Activated T-cell treated with anti-CD3 and anti-CD28 coated beads, Interleukin-2, amount 50 U/mL, for 24 hours (primary cell): Measurements from ENCODE around the gene TCF23.
A peak's percentile ranks its signal among the peaks of the same experiment; 100 is the strongest.
"Not testable (repeated sequence)": the region's sequence is repeated elsewhere in the genome, so short reads cannot be mapped to it uniquely, and the experiment has no call there.

Source experiments
- DNase-seq: peaks from one replicate; pipeline ENCODE4 v3.0.0-alpha.2; 2020
- H3K27ac Mint-ChIP-seq: 2 replicates; pipeline ENCODE4 v1.8.0; 2020; ENCODE audit warnings: mild to moderate bottlenecking, mixed read lengths
- H3K27me3 Mint-ChIP-seq: 2 replicates; pipeline ENCODE4 v1.8.0; 2020; ENCODE audit warnings: mixed read lengths
- H3K36me3 Mint-ChIP-seq: 2 replicates; pipeline ENCODE4 v1.8.0; 2020; ENCODE audit warnings: low read depth, mixed read lengths
- H3K4me1 Mint-ChIP-seq: 2 replicates; pipeline ENCODE4 v1.8.0; 2020; ENCODE audit warnings: low read depth, mixed read lengths
- H3K4me3 Mint-ChIP-seq: 2 replicates; pipeline ENCODE4 v1.8.0; 2020; ENCODE audit warnings: mild to moderate bottlenecking, moderate library complexity, mixed read lengths
- H3K9me3 Mint-ChIP-seq: 2 replicates; pipeline ENCODE4 v1.8.0; 2020; ENCODE audit warnings: mixed read lengths

Gene TCF23

DNA sequence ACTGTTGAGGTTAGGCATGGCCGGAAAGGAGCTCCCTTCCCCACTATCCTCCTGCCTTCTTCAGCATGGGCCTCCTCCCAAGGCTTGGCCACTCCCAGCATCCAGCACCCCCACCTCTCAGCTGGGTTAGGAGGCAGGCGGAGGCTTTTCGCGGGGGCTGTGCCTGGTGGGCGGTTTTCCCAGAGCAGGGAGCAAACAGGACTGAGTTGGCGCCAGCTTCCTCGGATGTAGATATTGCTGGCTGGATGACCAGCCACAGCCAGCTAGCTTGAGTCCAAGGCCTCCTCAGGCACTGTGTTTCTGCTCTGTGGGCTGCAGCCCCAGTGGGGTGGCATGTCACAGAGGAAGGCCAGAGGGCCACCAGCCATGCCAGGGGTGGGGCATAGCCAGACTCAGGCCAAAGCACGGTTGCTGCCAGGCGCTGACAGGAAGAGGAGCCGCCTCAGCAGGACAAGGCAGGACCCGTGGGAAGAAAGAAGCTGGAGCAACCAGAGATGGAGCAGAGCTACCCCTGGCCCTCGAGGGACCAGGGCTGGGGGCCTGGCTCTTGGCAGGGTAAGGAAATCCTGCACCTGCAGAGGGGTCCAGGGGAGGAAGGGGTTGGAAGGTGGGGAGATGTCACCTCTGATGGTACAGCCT lies at the start of gene TCF23:
Gene TCF23 (plus strand): TSS at position 204 of the 639 bp plus-strand sequence. CDS start 130 bp downstream, at position 334.
- no peak within 1 kb of the TSS for H3K27ac Mint-ChIP-seq
- H3K36me3 Mint-ChIP-seq = no peaks in the 10 kb centered on the region
- H3K4me1 Mint-ChIP-seq = peaks cover 3% of the 10 kb centered on the region
- H3K9me3 Mint-ChIP-seq = no peaks in the 10 kb centered on the region
- no peak for DNase-seq
- no peak within 1 kb of the TSS for H3K4me3 Mint-ChIP-seq
- H3K27me3 Mint-ChIP-seq = peaks cover 2% of the 10 kb centered on the region

DNA sequence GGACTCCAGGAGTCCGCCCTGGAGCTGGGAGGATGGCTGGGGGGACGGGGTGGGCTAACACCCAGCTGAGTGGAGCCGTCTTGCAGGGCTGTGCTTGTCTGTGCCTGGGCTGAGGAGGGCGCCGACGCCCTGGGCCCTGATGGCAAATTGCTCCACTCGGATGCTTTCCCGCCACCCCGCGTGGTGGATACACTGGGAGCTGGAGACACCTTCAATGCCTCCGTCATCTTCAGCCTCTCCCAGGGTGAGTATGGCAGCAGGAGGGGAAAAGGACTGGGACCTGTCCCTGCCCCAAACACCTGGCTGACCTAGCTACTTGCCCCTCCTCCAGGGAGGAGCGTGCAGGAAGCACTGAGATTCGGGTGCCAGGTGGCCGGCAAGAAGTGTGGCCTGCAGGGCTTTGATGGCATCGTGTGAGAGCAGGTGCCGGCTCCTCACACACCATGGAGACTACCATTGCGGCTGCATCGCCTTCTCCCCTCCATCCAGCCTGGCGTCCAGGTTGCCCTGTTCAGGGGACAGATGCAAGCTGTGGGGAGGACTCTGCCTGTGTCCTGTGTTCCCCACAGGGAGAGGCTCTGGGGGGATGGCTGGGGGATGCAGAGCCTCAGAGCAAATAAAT lies 49.4 kb upstream of the TCF23 start:
- no peak overlapping the region for H3K4me3 Mint-ChIP-seq
- peaks cover 16% of the 10 kb centered on the region for H3K4me1 Mint-ChIP-seq
- peaks cover 6% of the 10 kb centered on the region for H3K27me3 Mint-ChIP-seq
- no peak overlapping the region for H3K27ac Mint-ChIP-seq
- no peaks in the 10 kb centered on the region for H3K9me3 Mint-ChIP-seq
- peaks cover 9% of the 10 kb centered on the region for H3K36me3 Mint-ChIP-seq
- no peak for DNase-seq

DNA sequence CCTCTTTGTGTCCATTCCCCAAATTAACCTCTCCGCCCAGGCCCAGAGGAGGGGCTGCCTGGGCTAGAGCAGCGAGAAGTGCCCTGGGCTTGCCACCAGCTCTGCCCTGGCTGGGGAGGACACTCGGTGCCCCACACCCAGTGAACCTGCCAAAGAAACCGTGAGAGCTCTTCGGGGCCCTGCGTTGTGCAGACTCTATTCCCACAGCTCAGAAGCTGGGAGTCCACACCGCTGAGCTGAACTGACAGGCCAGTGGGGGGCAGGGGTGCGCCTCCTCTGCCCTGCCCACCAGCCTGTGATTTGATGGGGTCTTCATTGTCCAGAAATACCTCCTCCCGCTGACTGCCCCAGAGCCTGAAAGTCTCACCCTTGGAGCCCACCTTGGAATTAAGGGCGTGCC lies 48.8 kb upstream of the TCF23 start:
- H3K9me3 Mint-ChIP-seq = no peaks in the 10 kb centered on the region
- H3K36me3 Mint-ChIP-seq = peaks cover 9% of the 10 kb centered on the region
- peaks cover 10% of the 10 kb centered on the region for H3K27me3 Mint-ChIP-seq
- DNase-seq = no peak
- peaks cover 16% of the 10 kb centered on the region for H3K4me1 Mint-ChIP-seq
- H3K4me3 Mint-ChIP-seq = no peak overlapping the region
- H3K27ac Mint-ChIP-seq = no peak overlapping the region

DNA sequence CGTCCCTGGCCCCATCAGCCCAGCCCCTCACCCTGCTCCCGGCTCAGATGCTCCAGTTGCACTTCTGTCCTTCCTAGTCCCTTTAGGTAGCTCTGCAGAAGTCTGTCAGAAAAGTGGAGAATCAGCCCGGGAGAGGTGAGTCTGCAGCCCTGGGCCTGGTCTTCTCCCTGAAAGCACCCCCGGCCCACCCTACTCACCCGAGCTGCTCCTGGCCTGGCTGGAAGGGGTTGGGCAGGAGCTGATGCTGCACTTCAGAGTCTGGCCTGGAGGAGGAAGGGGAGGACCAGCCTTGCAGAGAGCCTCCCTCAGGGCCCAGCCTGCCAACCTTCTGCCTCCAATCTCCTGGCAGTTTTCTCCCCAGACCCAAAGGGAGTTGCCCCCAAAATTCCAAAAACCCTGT lies 46.5 kb upstream of the TCF23 start:
- peaks cover 2% of the 10 kb centered on the region for H3K4me1 Mint-ChIP-seq
- no peaks in the 10 kb centered on the region for H3K9me3 Mint-ChIP-seq
- H3K4me3 Mint-ChIP-seq = no peak overlapping the region
- H3K27me3 Mint-ChIP-seq = peaks cover 17% of the 10 kb centered on the region
- no peak for DNase-seq
- no peak overlapping the region for H3K27ac Mint-ChIP-seq
- H3K36me3 Mint-ChIP-seq = peaks cover 9% of the 10 kb centered on the region

DNA sequence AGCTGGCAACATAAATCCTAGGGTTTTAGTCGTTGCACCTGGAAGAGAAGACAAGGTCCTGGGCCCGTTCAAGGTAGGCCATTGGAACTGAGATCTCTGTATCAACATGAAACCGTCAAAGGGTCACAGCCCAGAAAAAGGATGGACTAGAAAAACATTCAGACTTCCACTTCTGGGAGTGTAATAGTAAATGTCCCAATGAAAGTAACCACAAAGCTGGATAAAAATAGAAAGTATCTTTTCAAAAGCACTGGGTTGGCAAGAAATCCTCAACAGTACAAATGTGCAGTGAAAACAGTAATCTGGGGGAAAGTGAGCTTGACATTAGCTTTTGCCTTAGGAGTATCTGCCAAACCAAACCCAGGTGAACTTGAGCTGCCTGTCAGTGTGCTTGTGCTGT lies 42.8 kb upstream of the TCF23 start:
- DNase-seq = no peak
- Mint-ChIP-seq H3K36me3 (no peaks in the 10 kb centered on the region), H3K9me3 (no peaks in the 10 kb centered on the region), H3K4me3 (no peak overlapping the region), H3K27me3 (peaks cover 17% of the 10 kb centered on the region), H3K27ac (no peak overlapping the region), H3K4me1 (no peaks in the 10 kb centered on the region)

DNA sequence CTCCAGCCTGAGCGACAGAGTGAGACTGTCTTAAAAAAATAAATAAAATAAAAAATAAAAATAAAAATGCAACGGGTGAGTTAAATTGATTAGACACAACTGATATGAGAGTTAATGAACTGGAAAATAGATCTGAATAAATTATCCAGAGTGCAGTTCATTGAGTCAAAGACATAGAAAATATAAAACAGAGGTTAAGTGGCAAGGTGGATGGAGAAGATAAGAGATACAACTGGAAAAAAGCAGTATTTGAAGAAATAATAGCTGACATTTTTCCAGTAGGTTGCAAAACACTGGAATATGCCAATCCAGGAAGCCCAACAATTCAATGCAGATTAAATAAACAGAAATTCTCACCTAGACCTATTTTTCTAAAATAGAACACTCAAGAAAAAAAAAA lies 40.6 kb upstream of the TCF23 start:
- Mint-ChIP-seq H3K4me1 (no peaks in the 10 kb centered on the region), H3K27ac (no peak overlapping the region), H3K4me3 (no peak overlapping the region), H3K27me3 (peaks cover 17% of the 10 kb centered on the region), H3K9me3 (no peaks in the 10 kb centered on the region), H3K36me3 (no peaks in the 10 kb centered on the region)
- DNase-seq = no peak

DNA sequence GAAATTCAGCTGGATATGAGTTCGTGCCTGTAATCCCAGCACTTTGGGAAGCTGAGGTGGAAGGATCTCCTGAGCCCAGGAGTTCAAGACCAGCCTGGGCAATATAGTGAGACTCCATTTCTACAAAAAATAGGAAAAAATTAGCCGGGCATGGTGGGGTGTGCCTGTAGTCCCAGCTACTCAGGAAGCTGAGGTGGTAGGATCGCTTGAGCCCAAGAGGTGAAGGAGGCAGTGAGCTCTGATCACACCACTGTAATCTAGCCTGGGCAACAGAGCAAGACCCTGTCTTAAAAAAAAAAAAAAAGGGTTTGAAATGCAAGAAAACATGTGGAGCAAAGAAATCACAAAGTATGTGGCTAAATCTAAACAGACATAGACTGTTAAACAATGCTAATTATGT lies 39.7 kb upstream of the TCF23 start:
- Mint-ChIP-seq H3K27me3 (peaks cover 14% of the 10 kb centered on the region), H3K36me3 (no peaks in the 10 kb centered on the region), H3K4me3 (no peak overlapping the region), H3K9me3 (no peaks in the 10 kb centered on the region), H3K27ac (no peak overlapping the region), H3K4me1 (no peaks in the 10 kb centered on the region)
- no peak for DNase-seq

DNA sequence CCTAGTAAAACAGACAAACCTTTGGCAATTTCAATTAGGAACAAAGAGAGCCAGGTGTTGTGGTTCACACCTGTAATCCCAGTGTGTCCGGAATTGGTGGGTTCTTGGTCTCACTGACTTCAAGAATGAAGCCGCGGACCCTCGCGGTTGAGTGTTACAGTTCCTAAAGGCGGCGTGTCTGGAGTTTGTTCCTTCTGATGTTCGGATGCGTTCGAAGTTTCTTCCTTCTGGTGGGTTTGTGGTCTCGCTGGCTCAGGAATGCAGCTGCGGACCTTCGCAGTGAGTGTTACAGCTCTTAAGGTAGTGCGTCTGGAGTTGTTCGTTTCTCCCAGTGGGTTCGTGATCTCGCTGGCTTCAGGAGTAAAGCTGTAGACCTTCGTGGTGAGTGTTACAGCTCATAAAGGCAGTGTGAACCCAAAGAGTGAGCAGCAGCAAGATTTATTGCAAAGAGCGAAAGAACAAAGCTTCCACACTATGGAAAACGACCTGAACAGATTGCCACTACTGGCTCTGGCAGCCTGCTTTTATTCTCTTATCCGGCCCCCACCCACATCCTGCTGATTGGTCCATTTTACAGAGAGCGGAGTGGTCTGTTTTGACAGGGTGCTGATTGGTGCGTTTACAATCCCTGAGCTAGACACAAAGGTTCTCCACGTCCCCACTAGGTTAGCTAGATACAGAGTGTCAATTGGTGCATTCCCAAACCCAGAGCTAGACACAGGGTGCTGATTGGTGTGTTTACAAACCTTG lies 38.0 kb upstream of the TCF23 start:
- H3K36me3 Mint-ChIP-seq, H3K9me3 Mint-ChIP-seq, H3K4me3 Mint-ChIP-seq, H3K4me1 Mint-ChIP-seq, DNase-seq, H3K27ac Mint-ChIP-seq, H3K27me3 Mint-ChIP-seq: not testable (repeated sequence)

DNA sequence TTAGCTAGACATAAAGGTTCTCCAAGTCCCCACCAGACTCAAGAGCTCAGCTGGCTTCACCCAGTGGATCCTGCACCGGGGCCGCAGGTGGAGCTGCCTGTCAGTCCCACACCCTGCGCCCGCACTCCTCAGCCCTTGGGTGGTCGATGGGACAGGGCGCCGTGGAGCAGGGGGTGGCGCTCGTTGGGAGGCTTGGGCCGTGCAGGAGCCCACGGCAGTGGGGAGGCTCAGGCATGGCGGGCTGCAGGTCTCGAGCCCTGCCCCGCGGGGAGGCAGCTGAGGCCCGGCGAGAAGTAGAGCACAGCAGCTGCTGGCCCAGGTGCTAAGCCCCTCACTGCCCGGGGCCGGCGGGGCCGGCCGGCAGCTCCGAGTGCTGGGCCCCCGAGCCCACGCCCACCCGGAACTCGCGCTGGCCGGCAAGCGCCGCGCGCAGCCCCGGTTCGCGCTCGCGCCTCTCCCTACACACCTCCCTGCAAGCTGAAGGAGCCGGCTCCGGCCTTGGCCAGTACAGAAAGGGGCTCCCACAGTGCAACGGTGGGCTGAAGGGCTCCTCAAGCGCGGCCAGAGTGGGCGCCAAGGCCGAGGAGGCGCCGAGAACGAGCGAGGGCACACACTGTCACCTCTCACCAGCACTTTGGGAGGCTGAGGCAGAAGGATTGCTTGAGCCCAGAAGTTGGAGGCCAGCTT lies 37.3 kb upstream of the TCF23 start:
- not testable (repeated sequence) for H3K36me3 Mint-ChIP-seq, H3K4me3 Mint-ChIP-seq, H3K9me3 Mint-ChIP-seq, H3K27me3 Mint-ChIP-seq, H3K4me1 Mint-ChIP-seq, H3K27ac Mint-ChIP-seq, DNase-seq

DNA sequence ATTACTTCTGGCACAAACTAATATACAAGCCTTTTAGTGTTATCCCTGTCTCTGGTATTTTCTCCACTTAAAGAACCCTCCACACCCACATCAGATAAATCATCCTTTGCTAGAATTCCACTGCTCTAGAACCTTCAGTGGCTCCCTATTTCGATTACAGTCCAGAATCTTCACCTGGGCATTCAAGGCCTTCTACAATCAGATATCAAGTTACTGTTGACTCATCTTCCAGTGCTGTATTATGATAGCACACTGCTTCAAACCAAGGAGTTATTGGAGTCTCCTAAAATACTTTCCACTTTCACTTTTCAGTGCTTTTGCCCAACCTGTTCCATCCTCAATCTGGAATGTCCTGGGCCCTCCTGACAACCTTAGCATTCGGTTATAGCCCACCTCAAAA lies 33.3 kb upstream of the TCF23 start:
- DNase-seq = no peak
- Mint-ChIP-seq H3K27me3 (peaks cover 29% of the 10 kb centered on the region), H3K4me1 (peaks cover 14% of the 10 kb centered on the region), H3K4me3 (no peak overlapping the region), H3K9me3 (no peaks in the 10 kb centered on the region), H3K36me3 (no peaks in the 10 kb centered on the region), H3K27ac (no peak overlapping the region)

DNA sequence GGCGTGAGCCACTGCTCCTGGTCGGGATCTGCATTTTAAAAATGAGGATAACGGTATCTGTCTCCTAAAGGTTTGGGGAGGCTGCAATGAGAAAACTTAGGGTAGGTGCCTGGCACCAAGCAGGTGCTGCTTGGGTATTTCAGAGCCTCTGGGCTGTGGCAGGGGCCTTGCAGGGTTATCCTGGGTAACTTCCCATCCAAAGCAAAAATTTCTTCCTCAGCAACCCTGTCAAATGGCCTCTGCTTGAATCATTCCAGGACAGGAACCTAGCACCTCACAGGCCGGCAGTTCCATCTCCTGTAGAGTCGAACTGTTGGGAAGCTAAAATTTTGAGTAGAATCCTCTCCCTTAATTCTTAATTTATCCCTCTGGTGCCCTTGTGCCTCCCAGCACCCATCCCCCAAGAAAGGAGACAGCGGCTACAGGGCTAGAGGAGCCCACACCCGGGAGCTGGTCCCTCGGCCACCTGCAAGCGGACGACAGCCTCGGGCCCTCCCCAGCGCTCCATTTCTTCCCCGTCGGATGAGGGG lies 30.7 kb upstream of the TCF23 start:
- no peaks in the 10 kb centered on the region for H3K36me3 Mint-ChIP-seq
- no peak overlapping the region for H3K27ac Mint-ChIP-seq
- no peak for DNase-seq
- H3K27me3 Mint-ChIP-seq = peaks cover 33% of the 10 kb centered on the region
- peak overlapping the region; percentile 71 for H3K4me3 Mint-ChIP-seq
- no peaks in the 10 kb centered on the region for H3K9me3 Mint-ChIP-seq
- peaks cover 16% of the 10 kb centered on the region for H3K4me1 Mint-ChIP-seq

DNA sequence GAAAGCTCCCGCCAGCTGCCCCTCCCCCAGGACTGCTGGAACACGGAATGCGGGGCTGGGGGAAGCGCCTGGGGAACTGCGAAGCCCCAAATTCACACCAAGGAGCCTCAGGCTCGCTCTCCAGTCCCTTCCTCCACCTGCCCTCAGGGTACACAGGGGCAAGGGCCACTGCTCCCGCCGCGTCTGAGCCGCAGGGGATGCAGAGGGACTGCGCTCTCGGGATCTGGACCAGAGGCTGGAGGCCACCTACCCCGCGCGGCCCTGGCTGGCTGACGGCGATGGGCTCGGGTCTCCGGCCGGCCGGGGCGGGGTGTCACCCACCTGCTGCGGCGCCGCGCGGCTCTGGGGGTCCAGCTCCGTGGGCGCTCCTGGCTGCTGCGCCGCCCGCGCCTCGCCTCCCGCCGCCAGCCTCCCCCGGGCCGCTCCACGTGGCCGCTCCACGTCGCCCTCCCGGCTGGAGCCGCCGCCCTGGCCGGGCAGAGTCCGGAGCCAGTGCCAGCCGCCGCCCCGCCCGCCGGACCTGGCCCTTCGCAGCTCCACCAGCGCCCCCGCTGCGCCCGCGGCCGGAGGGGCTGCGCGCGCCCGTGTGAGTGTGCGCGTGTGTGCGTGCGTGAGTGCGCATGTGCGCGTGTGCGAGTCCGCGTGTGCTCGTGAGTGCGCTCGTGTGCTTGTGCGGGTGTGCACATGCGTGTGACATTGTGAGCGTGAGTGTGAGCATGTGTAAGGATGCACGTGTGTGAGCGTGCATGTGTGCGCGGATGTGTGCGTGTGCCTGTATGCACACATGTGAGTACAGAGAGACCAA lies 30.1 kb upstream of the TCF23 start, which contains the start of gene CGREF1:
Gene CGREF1 (minus strand): TSS at position 604 of the 805 bp plus-strand sequence. CDS start 14,762 bp downstream, outside the sequence.
- peak within 1 kb of the TSS; percentile 78 for H3K4me3 Mint-ChIP-seq
- H3K27me3 Mint-ChIP-seq = peaks cover 33% of the 10 kb centered on the region
- no peaks in the 10 kb centered on the region for H3K36me3 Mint-ChIP-seq
- peaks cover 20% of the 10 kb centered on the region for H3K4me1 Mint-ChIP-seq
- peak within 1 kb of the TSS; percentile 44 for H3K27ac Mint-ChIP-seq
- peak; percentile 61 for DNase-seq
- H3K9me3 Mint-ChIP-seq = no peaks in the 10 kb centered on the region

DNA sequence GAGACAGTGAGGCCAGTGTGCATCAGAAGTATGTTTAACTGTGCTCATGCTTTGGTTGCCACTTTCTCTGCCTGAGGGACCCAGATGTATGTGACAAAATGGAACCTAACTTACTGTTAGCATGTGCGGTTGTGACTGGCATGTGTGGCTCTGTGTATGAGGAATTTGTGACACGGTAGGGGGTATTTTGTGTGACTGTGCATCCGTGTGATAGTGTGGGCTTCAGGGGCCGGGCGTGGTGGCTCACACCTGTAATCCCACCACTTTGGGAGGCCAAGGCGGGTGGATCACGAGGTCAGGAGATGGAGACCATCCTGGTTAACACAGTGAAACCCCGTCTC lies 29.5 kb upstream of the TCF23 start:
- H3K9me3 Mint-ChIP-seq, DNase-seq, H3K36me3 Mint-ChIP-seq: not testable (repeated sequence)
- Mint-ChIP-seq H3K4me1 (peaks cover 25% of the 10 kb centered on the region), H3K27ac (peak overlapping the region; percentile 44), H3K27me3 (peaks cover 33% of the 10 kb centered on the region), H3K4me3 (peak overlapping the region; percentile 78)

DNA sequence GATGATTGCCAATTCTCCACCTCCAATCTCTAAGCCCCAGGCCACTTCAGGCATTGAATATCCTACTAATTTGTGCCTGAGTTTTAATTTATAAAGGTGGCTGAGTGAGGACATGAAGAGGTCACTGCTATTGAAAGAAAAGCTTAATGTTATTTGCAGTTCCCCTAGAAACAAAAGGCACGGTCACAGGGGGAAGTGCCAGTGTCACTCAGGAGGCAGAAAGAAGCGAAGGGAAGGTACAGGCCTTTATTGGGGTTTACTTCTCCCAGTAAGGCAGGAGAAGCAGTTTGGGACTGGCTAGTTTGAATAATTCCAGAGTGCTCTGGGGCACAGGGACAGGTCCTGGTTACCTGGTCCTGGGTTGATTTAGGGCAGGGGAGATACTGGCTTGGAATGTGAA lies 26.9 kb upstream of the TCF23 start:
- Mint-ChIP-seq H3K4me3 (no peak overlapping the region), H3K9me3 (no peaks in the 10 kb centered on the region), H3K36me3 (no peaks in the 10 kb centered on the region)

More for the DNA sequence above, 26.9 kb upstream of the TCF23 start:
- Mint-ChIP-seq H3K27ac (no peak overlapping the region), H3K4me1 (peaks cover 25% of the 10 kb centered on the region), H3K27me3 (peaks cover 33% of the 10 kb centered on the region)
- no peak for DNase-seq
